ENCODE measurements around the gene BCDIN3D.

BCDIN3D gene

DNA sequence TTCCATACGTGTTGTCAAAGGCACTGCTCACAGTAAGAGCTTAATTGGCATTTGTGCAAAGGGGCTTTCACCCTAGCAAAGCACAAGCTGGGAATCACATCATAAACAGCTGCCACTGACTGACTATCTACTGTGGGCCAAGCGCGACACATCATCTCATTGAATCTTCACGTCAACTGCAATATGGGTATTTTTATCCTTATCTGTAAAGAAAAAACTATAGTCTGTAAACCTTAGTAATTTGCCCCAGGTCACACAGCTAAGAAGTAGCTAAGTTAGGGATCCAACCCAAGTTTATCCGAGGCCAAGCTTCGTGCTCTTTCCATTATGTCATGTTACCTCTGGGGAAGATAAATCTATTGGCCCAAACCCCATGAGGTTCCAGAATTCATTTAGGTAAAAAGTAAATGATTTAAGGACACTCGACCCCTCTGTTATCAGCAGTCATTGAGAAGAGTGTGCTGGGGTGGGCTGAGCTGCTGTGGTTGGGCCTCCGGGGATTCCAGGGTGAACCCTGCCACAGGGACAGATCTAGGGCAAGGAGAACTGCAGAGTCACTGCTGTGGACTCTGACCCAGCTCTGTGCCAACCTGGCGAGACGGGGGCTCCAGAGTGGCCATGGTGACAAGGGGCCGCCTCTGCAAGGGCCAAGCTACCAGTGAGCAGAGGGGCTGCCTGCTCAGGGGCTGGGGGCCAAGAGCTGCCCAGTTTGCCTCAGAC, 42.3 kb downstream of the BCDIN3D start:
- in situ Hi-C loops (cut with MboI; ENCODE audit: low sequenced_read_pairs): no loop called here

DNA sequence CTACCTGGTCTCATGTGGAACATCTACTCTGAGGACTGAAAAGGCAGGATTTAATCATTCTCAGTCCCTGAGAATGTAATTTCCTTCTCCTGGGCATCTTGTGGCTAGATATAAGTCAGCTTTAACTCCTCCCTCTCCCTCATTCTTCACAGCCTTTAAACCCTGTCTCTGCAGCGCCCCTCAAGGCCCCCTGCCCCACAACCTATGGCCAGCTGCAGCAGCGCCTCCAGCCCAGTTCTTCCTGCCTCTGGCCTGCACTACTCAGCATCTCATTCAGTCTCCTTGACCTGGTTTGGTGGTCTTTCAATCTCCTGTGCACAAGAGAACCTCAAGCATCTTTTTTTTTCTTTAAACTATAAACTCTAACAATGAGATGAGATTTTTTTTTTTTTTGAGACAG, 44.0 kb downstream of the BCDIN3D start:
- in situ Hi-C loops (cut with MboI; ENCODE audit: low sequenced_read_pairs): no loop called here

DNA sequence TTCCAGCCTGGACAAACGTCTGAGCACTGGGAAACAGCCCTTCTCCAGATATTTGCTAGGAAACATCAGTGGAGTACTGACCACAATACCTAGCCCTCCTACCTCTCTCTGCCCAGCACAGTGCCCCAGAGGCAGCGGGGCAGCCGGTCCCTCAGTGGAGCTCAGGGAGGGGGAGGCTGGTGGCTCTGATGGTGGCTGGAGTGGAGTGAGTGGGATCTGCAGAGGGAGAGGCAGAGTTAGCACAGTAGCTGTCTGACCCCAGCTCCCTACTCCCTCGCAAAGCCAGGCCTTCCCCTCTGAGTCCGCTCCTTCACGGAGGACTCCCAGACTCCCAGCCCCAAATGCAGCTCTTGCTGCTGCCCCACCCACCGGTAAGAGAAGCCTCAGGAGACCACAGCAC, 44.7 kb downstream of the BCDIN3D start:
- in situ Hi-C loops (cut with MboI; ENCODE audit: low sequenced_read_pairs): no loop called here

DNA sequence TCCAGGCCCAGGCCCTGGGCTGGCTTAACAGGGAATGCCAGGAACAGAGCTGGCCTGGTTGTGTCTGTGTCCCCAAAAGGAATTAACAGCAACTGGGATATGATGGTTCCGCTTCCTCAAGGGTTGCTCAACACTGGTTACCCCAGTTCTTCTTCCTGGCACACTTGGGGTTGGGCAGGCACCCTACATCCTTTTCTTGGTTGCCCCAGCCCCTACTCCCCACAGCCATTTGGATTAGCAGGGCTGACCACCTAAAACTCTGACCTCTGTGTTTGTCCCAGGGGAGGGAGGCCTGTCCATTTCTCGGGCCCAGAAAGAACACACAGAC, 45.5 kb downstream of the BCDIN3D start:
- in situ Hi-C loops (cut with MboI; ENCODE audit: low sequenced_read_pairs): no loop called here

DNA sequence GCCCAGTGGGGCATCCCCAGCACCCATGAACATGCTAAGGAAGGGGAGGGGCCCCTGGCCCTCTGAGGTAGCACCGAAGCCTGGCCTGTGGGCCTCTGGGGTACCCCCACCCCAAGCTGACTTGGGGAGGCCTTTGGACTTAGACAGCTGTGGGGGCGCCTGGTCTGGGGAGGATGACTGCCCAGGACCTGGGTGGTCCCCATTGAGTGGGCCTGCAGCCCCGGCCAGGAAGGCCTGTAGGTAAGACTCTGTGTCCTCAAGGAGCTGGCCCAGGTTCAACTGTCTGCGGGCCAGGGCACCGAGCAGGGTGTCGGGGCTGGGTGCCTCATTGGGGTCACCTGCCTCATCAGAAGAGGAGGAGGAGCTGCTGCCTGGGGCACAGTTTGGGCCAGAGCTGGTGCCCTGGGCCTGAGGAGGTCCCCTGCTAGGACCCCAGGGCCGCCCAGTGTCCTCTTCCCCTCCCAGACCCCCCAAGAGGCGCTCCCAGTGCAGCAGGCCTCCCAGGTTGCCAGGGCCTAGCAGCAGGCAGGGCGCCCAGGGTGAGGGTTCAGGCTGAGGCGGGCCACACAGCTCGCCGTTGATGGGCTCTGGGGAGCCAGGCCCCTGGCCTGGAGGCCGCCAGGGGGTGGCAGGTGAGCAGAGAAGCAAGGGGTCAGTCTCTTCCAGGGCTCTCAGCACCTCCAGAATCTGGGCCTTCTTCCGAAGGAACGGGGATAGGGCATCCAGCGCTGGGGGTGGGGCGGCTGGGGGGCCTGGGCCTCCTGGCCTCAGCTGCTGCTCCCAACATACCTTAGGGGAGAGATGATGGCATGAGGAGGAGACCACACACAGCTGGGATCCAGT, 46.1 kb downstream of the BCDIN3D start:
- in situ Hi-C loops (cut with MboI; ENCODE audit: low sequenced_read_pairs): no loop called here

DNA sequence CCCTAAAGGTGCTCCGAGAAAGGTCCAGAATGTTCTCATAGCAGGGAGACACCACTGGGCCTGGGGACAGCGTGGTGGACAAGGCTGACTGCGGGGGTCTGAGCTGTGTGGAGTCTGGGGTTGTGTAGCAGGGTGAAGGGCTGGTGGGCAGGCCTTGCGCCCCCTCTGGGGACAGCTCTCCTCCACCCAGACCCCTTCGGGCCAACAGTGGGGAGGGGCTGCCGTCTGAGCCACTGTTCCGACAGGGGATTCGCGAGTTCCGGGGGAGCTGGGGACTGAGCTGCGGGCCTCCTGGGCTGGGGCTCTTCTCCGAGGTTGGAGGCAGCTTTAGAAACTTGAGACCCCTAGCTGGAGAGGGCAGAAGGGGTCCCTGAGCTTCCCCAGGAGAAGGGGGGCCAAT, 46.8 kb downstream of the BCDIN3D start:
- in situ Hi-C loops (cut with MboI; ENCODE audit: low sequenced_read_pairs): no loop called here

DNA sequence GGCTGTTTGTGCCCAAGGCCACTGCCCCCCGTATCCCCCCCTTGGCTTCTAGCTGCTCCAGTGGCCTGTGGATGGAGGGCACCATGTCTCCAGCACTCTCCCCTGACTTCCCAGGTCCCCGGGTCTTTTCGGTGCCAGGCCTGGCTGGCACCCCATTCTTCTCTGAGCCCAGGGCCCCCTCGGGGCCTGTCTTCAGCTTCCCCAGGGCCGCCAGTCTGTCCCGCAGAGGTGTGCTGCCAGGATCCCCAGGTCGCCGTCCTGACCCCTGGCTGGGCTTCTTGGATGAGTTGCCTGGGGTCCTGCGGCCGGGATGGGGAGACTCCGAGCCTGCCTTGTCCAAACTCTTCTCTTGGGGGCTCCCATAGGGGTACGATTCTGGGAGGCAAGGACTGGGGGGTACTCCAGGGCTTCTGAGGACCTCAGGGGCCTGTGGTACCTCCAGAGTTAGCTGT, 47.2 kb downstream of the BCDIN3D start:
- in situ Hi-C loops (cut with MboI; ENCODE audit: low sequenced_read_pairs): no loop called here

DNA sequence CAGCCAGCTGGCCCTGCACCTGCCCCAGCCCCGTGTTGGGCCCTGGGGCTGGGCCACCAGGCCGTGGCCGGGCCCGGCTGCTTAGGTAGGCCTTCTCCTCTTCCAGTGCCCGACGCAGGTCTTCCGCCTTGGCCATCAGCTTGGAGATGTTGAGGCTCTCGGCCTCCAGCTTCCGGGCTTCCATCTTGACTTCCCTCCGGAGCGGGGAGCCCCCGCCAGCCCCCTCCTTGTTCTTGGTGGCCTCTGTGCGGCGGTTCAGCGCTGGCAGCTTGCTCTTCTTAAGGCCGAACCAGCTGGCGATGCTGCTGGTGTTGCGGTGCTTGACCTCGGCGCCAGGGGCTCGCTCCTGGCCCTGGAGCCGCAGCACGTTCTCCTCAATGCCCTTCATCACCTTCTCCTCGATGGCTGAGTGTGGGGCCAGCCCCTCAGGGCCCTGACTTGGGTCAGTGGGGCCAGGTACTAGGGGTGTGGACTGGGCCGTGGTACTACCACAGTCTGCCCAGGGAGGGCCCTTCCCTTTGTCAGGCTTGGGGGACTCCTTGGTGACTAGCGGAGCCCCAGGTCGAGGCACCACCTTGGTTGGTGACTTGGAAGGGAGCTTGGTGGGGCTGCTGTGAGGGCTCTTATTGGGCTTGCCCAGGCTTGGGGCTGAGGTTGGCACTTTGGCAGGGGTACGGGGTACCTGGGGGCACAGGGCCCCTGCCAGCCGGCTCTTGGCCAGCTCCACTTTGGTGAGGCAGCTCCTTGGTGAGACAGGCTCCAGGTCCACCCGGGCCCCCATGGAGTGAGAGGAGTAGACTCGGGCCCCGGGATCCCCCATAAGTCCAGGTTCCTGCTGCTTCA, 47.9 kb downstream of the BCDIN3D start:
- in situ Hi-C loops (cut with MboI; ENCODE audit: low sequenced_read_pairs): no loop called here

DNA sequence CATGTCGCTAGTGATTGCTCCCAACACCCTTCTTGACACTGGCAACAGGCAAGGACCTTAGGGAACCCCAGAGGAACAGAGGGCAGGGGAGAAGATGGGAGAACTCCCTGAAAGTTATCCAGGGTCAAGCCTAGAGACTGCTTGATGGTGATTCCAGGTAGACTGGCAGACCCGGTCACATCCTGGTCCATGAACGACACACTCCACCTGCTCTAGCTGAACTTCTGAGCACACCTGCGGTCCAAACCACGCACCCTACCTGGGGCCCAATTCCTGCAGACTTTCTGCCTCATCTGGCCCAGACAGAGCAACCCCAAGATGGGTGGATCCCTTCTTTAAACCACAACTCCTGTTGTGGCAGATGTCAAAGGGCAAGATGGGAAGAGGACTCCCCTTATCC, 48.9 kb downstream of the BCDIN3D start:
- in situ Hi-C loops (cut with MboI; ENCODE audit: low sequenced_read_pairs): no loop called here

DNA sequence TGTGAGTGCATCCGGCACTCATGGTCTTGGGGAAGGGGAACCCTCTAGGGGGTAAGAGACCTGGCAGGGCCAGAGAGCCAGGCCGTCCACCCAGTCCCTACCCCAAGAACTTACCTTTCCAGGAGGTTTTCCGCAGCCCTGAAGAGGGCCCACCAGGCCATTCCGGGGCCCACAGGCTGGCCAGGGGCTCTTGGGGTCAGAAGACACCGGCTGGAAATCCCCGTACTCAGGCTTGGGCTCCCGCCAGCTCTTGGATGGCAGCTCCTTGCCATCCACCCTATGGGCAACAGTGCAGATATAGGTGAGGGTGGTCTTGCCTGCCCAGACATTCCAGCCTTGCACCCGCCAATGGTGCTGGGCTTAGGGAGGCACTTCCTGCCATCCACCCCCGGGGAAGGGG, 49.3 kb downstream of the BCDIN3D start:
- in situ Hi-C loops (cut with MboI; ENCODE audit: low sequenced_read_pairs): no loop called here

DNA sequence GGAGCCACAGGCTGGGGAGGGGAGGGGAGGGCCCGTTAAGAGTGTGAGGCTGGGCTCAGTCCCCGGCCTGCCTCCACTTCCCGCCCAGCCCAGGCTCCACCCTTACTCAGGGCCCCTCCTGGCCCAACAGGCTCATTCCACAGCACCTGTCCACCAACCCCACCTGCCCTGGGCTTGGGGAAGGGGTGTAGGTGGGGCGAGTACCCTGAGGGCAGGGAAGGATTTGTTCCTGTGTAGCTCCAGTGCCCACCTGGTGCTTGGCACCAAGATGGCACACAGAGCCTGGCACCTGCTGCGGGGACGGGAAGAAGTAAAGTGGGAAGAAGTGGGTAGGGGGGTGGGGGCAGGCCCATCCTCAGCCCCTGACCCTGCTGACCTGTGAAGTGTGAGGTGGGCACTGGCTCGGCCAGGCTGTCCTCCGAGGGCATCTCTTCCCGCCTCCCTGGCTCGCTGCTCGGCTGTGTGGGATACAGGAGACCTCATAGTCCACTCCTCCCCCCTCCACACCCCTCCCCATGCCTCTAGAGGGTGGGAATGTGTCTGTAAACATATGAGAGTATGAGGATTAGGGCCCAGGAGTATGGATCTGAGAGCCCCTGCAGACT, 49.8 kb downstream of the BCDIN3D start:
- in situ Hi-C loops (cut with MboI; ENCODE audit: low sequenced_read_pairs): no loop called here

DNA sequence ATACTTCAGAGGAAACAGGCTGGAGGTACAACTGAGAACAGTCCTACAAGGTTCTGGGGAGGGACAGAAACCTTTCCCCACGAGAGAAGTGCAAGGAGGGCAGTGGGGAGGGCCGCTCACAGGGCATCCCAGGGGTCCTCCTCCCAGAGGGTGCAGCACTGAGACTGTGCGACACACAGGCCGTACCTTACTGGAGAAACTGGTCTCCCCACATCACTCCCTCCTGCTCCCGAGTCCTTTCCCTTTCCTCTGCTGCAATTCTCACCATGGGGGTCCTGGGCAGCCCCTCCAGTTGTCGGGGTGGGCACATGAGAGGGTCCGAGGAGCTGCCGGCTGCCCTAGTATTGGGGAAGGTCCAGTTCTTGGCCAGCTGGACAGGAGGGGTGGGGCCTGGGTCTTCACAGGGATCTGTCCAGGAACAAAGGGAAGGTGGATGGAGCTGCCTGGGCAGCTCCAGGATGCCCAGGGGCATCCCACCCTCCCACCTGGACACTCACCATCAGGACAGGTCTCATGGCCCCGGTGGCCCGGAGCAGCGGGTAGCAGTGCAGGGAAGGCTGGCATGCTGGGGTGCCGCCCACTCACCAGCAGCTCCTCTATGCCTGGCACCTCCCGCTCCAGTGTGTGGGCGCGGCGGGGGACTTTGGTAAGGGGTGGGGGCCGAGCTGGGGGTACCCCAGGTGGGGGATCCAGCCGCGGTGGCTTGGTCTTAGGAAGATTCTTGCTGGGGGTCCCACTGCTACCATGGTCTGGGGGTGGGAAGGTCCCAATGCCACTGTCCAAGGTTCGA, 50.5 kb downstream of the BCDIN3D start:
- in situ Hi-C loops (cut with MboI; ENCODE audit: low sequenced_read_pairs): no loop called here

DNA sequence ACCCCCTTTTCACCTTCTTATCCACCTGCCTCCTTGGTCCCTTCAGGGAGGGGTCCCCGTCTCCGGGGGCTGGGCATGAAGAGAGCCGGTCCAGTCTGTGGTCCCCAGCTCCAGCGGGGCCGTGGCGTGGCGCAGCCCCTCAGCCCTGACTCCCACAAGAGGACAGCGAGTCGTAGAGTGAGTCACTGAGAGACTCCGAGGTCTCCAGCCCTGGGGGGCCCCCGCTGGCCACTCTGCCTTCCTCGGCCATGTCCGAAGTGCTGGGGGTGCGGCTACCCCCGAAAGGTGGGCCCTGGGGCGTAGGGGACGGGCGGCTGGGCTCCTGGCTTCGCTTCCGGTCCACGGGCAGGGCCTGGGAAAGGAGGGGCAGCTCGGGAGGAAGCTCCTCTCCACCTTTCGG, 51.2 kb downstream of the BCDIN3D start:
- in situ Hi-C loops (cut with MboI; ENCODE audit: low sequenced_read_pairs): no loop called here

DNA sequence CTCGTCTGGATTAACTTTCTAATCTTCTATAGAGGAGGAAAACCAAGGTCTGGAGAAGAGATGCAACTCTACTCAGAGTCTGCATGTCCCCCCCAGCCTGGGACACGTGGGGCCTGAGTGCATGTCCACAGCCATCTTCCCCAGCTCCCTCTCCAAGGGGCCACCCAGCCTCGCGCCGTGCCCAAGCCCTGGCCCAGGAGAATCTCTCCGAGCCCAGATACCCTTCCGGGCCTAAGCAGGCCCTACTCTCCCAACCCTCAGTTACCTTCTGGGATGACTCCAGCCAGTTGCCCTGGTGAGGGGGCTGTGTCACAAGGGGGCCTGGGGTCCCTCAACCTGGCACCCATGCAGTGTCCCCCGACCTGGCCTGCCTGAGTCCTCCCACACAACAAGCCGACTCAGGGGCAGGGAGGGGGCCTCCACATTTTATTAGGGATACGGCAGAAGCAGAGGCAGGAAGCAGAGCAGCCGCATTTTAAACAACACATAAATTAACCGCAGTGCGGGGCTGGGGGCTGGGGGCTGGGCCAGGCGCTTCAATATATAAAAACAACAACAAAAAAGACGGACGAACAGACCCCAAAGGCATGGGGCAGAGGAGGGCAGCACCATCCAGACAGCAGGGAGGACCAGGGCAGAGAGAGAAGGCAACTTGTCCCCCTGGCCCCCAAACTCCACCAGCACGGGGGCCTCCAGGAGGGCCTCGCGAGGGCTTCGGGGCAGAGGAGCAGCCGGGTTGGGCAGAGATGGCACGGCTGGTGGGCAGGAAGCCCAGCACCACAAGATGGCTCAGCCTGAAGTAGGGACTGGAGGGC, 52.0 kb downstream of the BCDIN3D start:
- in situ Hi-C loops (cut with MboI; ENCODE audit: low sequenced_read_pairs): no loop called here

DNA sequence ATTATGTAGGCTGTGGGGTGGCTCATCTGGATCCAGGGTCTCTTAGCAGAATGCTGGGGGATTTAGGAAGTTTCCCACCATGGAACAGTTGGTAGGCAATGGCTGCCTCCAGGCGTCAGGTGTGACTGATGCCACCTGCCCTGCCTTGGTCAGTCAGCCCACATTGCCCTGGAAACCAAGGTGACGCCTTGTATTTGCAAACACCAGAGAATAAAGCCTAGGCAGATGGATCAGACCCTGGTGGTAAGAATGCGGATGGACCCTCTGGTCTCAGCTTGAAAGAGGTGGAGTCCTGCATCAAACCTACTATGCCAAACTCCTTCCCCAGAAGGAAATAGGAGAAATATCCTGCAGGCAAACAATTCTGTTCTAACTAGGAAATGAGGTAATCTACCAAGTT, 52.9 kb downstream of the BCDIN3D start:
- in situ Hi-C loops (cut with MboI; ENCODE audit: low sequenced_read_pairs): no loop called here

DNA sequence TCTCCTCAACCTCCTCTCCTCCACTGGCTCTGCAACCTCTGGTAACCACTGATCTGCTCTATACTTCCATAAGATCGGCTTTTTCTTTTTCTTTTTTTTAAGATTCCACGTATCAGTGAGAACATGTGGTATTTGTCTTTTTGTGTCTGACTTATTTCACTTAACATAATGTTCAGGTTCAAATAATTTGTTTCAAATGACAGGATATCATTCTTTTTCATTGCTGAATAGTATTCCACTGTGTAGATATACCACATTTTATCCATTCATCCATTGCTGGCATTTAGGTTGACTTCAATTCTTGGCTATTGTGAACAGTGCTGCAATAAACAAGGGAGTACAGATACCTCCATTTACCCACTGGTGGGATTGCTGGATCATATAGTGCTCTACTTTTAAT, 55.2 kb downstream of the BCDIN3D start:
- in situ Hi-C loops (cut with MboI; ENCODE audit: low sequenced_read_pairs): no loop called here

Measured in HL-60/S4 (cell line).